Loucy (cell line): ENCODE results near the gene SH3GLB1.

Experiments used
- H2AFZ ChIP-seq: fragments of 200-600 bp; sonication (generic); 2 replicates; pipeline ENCODE4 v1.6.0; 2016; ENCODE audit warnings: antibody characterized with exemption, mild to moderate bottlenecking, low read length, moderate library complexity
- H3F3A ChIP-seq: fragments of 200-600 bp; 2 replicates; pipeline ENCODE4 v1.6.0; 2016; ENCODE audit warnings: antibody characterized with exemption, low read depth, mild to moderate bottlenecking
- H3K27me3 ChIP-seq: fragments of 200-600 bp; sonication (generic); 2 replicates; pipeline ENCODE4 v1.6.1; 2014; ENCODE audit warnings: low read length, mild to moderate bottlenecking; ENCODE audit not compliant: insufficient read depth, poor library complexity, severe bottlenecking
- H3K36me3 ChIP-seq: fragments of 200-600 bp; sonication (generic); 2 replicates; pipeline ENCODE4 v1.6.1; 2016; ENCODE audit warnings: low read length; ENCODE audit not compliant: insufficient read depth
- H3K4me1 ChIP-seq: fragments of 200-600 bp; sonication (generic); 2 replicates; pipeline ENCODE4 v1.5.1; 2014; ENCODE audit warnings: low read length, mild to moderate bottlenecking; ENCODE audit not compliant: insufficient read depth, poor library complexity, severe bottlenecking
- H3K4me2 ChIP-seq: fragments of 200-600 bp; sonication (generic); 2 replicates; pipeline ENCODE4 v1.6.0; 2014; ENCODE audit warnings: antibody characterized with exemption, low read length, low read depth, mild to moderate bottlenecking; ENCODE audit not compliant: poor library complexity, severe bottlenecking
- H3K4me3 ChIP-seq: fragments of 200-600 bp; sonication (generic); 2 replicates; pipeline ENCODE4 v1.5.1; 2014; ENCODE audit warnings: low read length, mild to moderate bottlenecking, mixed read lengths; ENCODE audit not compliant: poor library complexity, severe bottlenecking
- H3K79me2 ChIP-seq: fragments of 200-600 bp; sonication (generic); 2 replicates; pipeline ENCODE4 v1.6.1; 2014; ENCODE audit warnings: low read length; ENCODE audit not compliant: insufficient read depth
- H3K9ac ChIP-seq: fragments of 200-600 bp; sonication (generic); 2 replicates; pipeline ENCODE4 v1.6.0; 2014; ENCODE audit warnings: mild to moderate bottlenecking, low read depth, low read length, moderate library complexity; ENCODE audit not compliant: poor library complexity, severe bottlenecking
- H3K9me2 ChIP-seq: fragments of 200-600 bp; sonication (generic); replicated peaks from 2 replicates; pipeline ENCODE4 v1.6.1; 2016; ENCODE audit warnings: low read depth, low read length, mixed read lengths
- H3K9me3 ChIP-seq: fragments of 200-600 bp; sonication (generic); 2 replicates; pipeline ENCODE4 v1.6.1; 2014; ENCODE audit warnings: mild to moderate bottlenecking, antibody characterized with exemption, low read length, low read depth; ENCODE audit not compliant: insufficient read depth
- H4K20me1 ChIP-seq: fragments of 200-600 bp; sonication (generic); 2 replicates; pipeline ENCODE4 v1.6.0; 2014; ENCODE audit warnings: antibody characterized with exemption, low read length, mild to moderate bottlenecking; ENCODE audit not compliant: insufficient read depth, poor library complexity, severe bottlenecking
- EZH2phosphoT487 ChIP-seq: fragments of 200-600 bp; IDR thresholded peaks from 2 replicates; pipeline ENCODE4 v1.6.1; 2018; ENCODE audit warnings: antibody characterized with exemption, mild to moderate bottlenecking, moderate library complexity, borderline replicate concordance
- TF ChIP-seq, protein P1 (sequence below): fragments of 200-600 bp; sonication (generic); conservative IDR thresholded peaks from 2 replicates; pipeline ENCODE4 v1.5.1; 2014; ENCODE audit warnings: mild to moderate bottlenecking, antibody characterized with exemption, low read length

The SH3GLB1 gene

DNA sequence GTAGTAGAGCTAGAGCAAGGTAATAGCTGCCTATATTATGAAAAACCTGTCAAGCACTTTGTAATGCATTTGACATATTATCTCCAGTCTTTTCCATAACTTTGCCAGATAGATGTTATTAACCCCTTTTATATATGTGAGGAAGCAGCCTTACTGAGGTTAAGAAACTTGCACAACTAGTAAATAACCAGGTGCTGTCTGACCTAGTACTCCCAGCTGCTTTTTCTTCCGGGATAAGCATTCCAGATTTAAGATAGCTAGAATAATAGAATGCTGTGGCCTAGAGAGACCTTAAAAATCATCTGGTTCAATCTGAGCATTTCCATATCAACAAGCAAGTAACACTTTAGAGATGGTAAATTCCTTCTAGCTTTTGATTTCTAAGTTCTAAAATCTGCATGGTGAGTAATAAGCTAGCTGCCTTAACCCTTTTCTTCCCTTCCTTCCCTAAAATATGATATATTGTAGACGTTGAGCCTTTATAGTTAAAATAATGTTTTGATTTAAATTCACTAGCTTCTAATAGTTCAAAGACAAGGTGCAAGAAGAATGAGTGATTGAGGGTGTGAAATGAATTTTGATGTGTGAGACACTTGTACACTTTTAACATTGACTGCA is 1.8 kb downstream of the SH3GLB1 start:
- Histone ChIP-seq H3F3A (peaks cover 5% of the 10 kb centered on the region; the same call in 1 of the 2 replicates), H3K4me3 (peak overlapping the region; percentile 87), H4K20me1 (peaks cover 60% of the 10 kb centered on the region), H3K4me2 (peak overlapping the region; percentile 99), H3K9ac (peak overlapping the region; percentile 86), H3K27me3 (no peaks in the 10 kb centered on the region), H3K36me3 (no peaks in the 10 kb centered on the region), H3K9me3 (no peaks in the 10 kb centered on the region), H3K9me2 (no peaks in the 10 kb centered on the region), H2AFZ (no peak overlapping the region), H3K79me2 (peaks cover 61% of the 10 kb centered on the region), H3K4me1 (peaks cover 45% of the 10 kb centered on the region)
- no peak for TF ChIP-seq EZH2phosphoT487
- TF ChIP-seq, protein P1, sequence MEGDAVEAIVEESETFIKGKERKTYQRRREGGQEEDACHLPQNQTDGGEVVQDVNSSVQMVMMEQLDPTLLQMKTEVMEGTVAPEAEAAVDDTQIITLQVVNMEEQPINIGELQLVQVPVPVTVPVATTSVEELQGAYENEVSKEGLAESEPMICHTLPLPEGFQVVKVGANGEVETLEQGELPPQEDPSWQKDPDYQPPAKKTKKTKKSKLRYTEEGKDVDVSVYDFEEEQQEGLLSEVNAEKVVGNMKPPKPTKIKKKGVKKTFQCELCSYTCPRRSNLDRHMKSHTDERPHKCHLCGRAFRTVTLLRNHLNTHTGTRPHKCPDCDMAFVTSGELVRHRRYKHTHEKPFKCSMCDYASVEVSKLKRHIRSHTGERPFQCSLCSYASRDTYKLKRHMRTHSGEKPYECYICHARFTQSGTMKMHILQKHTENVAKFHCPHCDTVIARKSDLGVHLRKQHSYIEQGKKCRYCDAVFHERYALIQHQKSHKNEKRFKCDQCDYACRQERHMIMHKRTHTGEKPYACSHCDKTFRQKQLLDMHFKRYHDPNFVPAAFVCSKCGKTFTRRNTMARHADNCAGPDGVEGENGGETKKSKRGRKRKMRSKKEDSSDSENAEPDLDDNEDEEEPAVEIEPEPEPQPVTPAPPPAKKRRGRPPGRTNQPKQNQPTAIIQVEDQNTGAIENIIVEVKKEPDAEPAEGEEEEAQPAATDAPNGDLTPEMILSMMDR: no peak

DNA sequence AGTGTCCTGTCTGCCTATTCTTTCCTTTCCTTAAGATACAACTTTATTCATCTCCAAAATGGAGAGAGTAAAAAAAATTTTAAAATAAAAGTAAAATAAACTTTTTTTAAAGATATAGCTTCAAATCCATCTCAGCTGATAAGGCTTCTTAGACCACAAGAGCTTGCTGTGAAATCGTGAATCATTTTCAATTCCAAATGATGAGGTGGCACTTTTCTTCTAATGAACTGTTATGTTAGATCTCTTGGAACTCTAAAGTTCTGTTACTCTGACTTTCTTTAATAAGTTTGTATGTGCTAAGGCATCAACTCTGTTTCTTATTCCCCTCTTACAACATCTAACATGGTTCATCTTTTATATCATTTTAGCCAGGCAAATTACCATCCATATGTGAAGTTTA is 4.5 kb downstream of the SH3GLB1 start:
- H3K4me2 ChIP-seq: peak overlapping the region; percentile 99
- H3K27me3 ChIP-seq: no peaks in the 10 kb centered on the region
- H3K79me2 ChIP-seq: peaks cover 88% of the 10 kb centered on the region
- H3K9ac ChIP-seq: peak overlapping the region; percentile 57
- H2AFZ ChIP-seq: no peak overlapping the region
- H4K20me1 ChIP-seq: peaks cover 86% of the 10 kb centered on the region
- H3K9me3 ChIP-seq: no peaks in the 10 kb centered on the region
- H3K36me3 ChIP-seq: no peaks in the 10 kb centered on the region
- H3K9me2 ChIP-seq: no peaks in the 10 kb centered on the region
- H3K4me3 ChIP-seq: peak overlapping the region; percentile 87
- peaks cover 53% of the 10 kb centered on the region for H3K4me1 ChIP-seq
- peaks cover 3% of the 10 kb centered on the region; the same call in 1 of the 2 replicates for H3F3A ChIP-seq
- TF ChIP-seq, protein P1: no peak
- TF ChIP-seq EZH2phosphoT487: no peak

DNA sequence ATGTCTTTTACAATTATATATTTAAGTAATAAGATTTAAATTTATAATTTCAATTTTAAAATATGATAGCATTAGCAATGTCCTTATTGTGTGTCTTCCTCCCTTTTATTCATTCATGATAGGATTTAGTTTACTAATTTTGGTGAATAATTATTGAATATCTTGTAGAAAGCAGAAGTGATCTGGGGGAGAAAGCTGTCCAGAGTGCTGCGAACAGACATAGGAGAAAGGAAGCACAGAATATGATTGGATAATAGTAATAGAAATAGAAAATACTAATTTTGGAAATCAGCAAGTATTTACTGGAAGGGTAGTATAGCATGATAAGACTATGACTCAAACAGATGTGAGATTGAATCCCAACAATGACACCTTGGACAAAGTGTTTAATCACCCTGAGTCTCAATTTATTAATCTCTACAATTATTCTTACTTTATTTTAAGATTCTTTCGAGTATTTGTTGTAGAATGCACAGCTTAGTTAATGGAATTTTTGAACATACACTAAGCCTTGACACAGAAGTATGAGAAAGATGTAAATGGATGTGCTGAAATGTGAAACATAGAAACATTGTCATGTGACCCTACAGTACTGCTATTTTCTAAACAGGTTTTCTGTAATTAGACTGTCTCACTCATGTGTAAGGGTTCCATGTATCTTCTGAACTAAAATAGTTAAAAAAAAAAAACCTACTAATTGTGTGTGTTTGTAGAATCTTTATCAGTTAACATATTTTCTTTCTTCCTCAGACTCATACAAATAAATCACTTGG is 7.9 kb downstream of the SH3GLB1 start:
- H3K9ac ChIP-seq: no peak overlapping the region
- peaks cover 12% of the 10 kb centered on the region for H3K36me3 ChIP-seq
- peaks cover 95% of the 10 kb centered on the region for H4K20me1 ChIP-seq
- no peak overlapping the region for H3K4me3 ChIP-seq
- no peak overlapping the region for H2AFZ ChIP-seq
- peaks cover 54% of the 10 kb centered on the region for H3K4me1 ChIP-seq
- peak overlapping the region; percentile 99 for H3K4me2 ChIP-seq
- peaks cover 97% of the 10 kb centered on the region for H3K79me2 ChIP-seq
- H3F3A ChIP-seq: no peaks in the 10 kb centered on the region
- no peaks in the 10 kb centered on the region for H3K9me3 ChIP-seq
- H3K27me3 ChIP-seq: no peaks in the 10 kb centered on the region
- H3K9me2 ChIP-seq: no peaks in the 10 kb centered on the region
- TF ChIP-seq, protein P1: no peak
- TF ChIP-seq EZH2phosphoT487: no peak
